ENCODE data around the gene SEBOX.

SEBOX gene

GRCh38 chr17:28357901-28358197, 7.2 kb downstream of the SEBOX start (continued):
- TF ChIP-seq ZNF626 (tag by site-specific recombination; IDR thresholded peaks at IDR 0.05): no peak
- no peak for TF ChIP-seq ZNF645 (tag by site-specific recombination; IDR thresholded peaks at IDR 0.05)

GRCh38 chr17:28357061-28357900, 7.7 kb downstream of the SEBOX start, which contains the start of gene POLDIP2:
Gene POLDIP2, minus strand, starts transcription at chr17:28357527. Its CDS starts 79 bp downstream, at chr17:28357448.
- CTCF ChIA-PET: interaction anchor here (0.6 to 2.9 kb wide), 9 partner anchors 10 to 552 kb away, joined by 3 to 21 read pairs (median 7); partner anchors contain the start of genes IFT20 and TNFAIP1
- Histone ChIP-seq H3K36me3 (ENCODE audit: control insufficient read depth in 2 of 2, insufficient read depth in 1 of 2, low read length in 2 of 2) (peaks cover 55 to 69% of the 10 kb centered on the region in 2 experiments), H3K27ac (ENCODE audit: extremely low read depth, low read depth, low read length) (peak within 1 kb of the TSS; percentile 85), H3K9me3 (ENCODE audit: control insufficient read depth, insufficient read depth, low read depth, low read length) (no peaks in the 10 kb centered on the region), H3K4me3 (ENCODE audit: low read depth, low read length) (peak within 1 kb of the TSS; percentile 90), H3K4me1 (ENCODE audit: control insufficient read depth, insufficient read depth, low read length) (peaks cover 6% of the 10 kb centered on the region)
- POLR2A ChIA-PET: interaction anchor here (0.6 to 7.9 kb wide), 26 partner anchors 9 to 362 kb away, joined by 3 to 122 read pairs (median 5); partner anchors contain the start of genes IFT20, PIGS, RPL23A and SARM1
- TF ChIP-seq ZNF121 (tag by site-specific recombination; IDR thresholded peaks at IDR 0.05) (0 out of 2 replicates have a peak, but pooled peaks have one; percentile 19), YY2 (tag by site-specific recombination; IDR thresholded peaks at IDR 0.05) (peak; percentile 87), ZNF626 (tag by site-specific recombination; IDR thresholded peaks at IDR 0.05) (no peak), HOXA7 (CRISPR knock-in tag; IDR thresholded peaks at IDR 0.05; ENCODE audit: borderline replicate concordance) (peak; percentile 85; the same call in 1 of the 2 replicates), ZNF433 (tag by site-specific recombination; IDR thresholded peaks at IDR 0.05; ENCODE audit: low read depth) (no peak), ZIC2 (tag by site-specific recombination; IDR thresholded peaks at IDR 0.05) (no peak), ZNF707 (tag by site-specific recombination; IDR thresholded peaks at IDR 0.05) (no peak), ZNF692 (tag by site-specific recombination; IDR thresholded peaks at IDR 0.05) (peak; percentile 79), ZNF843 (tag by site-specific recombination; IDR thresholded peaks at IDR 0.05) (peak; percentile 67), KLF7 (tag by site-specific recombination; IDR thresholded peaks at IDR 0.05; ENCODE audit: borderline replicate concordance) (peak; percentile 75; the same call in 1 of the 2 replicates), ZNF223 (tag by site-specific recombination; IDR thresholded peaks at IDR 0.05) (no peak), ZFP41 (tag by site-specific recombination; IDR thresholded peaks at IDR 0.05; ENCODE audit: borderline replicate concordance) (no peak), ZNF518A (tag by site-specific recombination; conservative IDR thresholded peaks at IDR 0.05; ENCODE audit: low read depth) (peak; percentile 98), PRDM4 (tag by site-specific recombination; IDR thresholded peaks at IDR 0.05) (no peak), BCL11A (tag by site-specific recombination; IDR thresholded peaks at IDR 0.05; ENCODE audit: low read depth) (no peak), GLI2 (tag by site-specific recombination; IDR thresholded peaks at IDR 0.05; ENCODE audit: borderline replicate concordance, low read depth) (no peak), ZNF513 (tag by site-specific recombination; IDR thresholded peaks at IDR 0.05) (no peak), ZNF658 (tag by site-specific recombination; IDR thresholded peaks at IDR 0.05) (no peak), ZNF114 (tag by site-specific recombination; IDR thresholded peaks at IDR 0.05) (no peak), CTCF (tag by site-specific recombination; IDR thresholded peaks at IDR 0.05) (no peak)

Measured in HEK293 (cell line).